Kidney epithelial cell (primary cell): ENCODE results near the gene ALKAL2. TPM values are rescaled to one million over a fixed set of nuclear protein-coding genes. Genes with fewer than 3 reads are reported as not detected.

Experiments used
- DNase-seq: peaks from one replicate; pipeline ENCODE4 v3.0.0-alpha.2; 2010; ENCODE audit warnings: low read depth
- H3K27me3 ChIP-seq: 2 replicates; pipeline ENCODE4 v1.6.0; 2011; ENCODE audit warnings: low read length; ENCODE audit not compliant: control insufficient read depth, insufficient read depth
- H3K36me3 ChIP-seq: 2 replicates; pipeline ENCODE4 v1.5.1; 2011; ENCODE audit warnings: low read length; ENCODE audit not compliant: control insufficient read depth, insufficient read depth
- H3K4me3 ChIP-seq: 2 replicates; pipeline ENCODE4 v1.5.1; 2011; ENCODE audit warnings: low read depth, mild to moderate bottlenecking, control low read depth, low read length
- total RNA-seq: library from RNA; depleted of rRNA; stranded (reverse); fragments of >200 nt; gene quantifications from 2 replicates; pipeline ENCODE4 v1.2.3, GENCODE V29; 2015
- TF ChIP-seq, protein P1 (sequence below): IDR thresholded peaks from 2 replicates; pipeline ENCODE4 v1.5.1; 2011; ENCODE audit warnings: mild to moderate bottlenecking, moderate library complexity, low read length, control low read depth, inconsistent platforms; ENCODE audit not compliant: insufficient read depth, poor library complexity, severe bottlenecking

Gene ALKAL2
- total RNA-seq, 1 donor from 2014 or later: 2.5 TPM

- Histone ChIP-seq H3K4me3 (no peak overlapping the region), H3K27me3 (peaks cover 20% of the 10 kb centered on the region), H3K36me3 (no peaks in the 10 kb centered on the region)
- no peak for DNase-seq
- TF ChIP-seq, protein P1, sequence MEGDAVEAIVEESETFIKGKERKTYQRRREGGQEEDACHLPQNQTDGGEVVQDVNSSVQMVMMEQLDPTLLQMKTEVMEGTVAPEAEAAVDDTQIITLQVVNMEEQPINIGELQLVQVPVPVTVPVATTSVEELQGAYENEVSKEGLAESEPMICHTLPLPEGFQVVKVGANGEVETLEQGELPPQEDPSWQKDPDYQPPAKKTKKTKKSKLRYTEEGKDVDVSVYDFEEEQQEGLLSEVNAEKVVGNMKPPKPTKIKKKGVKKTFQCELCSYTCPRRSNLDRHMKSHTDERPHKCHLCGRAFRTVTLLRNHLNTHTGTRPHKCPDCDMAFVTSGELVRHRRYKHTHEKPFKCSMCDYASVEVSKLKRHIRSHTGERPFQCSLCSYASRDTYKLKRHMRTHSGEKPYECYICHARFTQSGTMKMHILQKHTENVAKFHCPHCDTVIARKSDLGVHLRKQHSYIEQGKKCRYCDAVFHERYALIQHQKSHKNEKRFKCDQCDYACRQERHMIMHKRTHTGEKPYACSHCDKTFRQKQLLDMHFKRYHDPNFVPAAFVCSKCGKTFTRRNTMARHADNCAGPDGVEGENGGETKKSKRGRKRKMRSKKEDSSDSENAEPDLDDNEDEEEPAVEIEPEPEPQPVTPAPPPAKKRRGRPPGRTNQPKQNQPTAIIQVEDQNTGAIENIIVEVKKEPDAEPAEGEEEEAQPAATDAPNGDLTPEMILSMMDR: no peak
Observed at GRCh38 chr2:284896-285492, 2.9 kb downstream of the ALKAL2 start.

DNA sequence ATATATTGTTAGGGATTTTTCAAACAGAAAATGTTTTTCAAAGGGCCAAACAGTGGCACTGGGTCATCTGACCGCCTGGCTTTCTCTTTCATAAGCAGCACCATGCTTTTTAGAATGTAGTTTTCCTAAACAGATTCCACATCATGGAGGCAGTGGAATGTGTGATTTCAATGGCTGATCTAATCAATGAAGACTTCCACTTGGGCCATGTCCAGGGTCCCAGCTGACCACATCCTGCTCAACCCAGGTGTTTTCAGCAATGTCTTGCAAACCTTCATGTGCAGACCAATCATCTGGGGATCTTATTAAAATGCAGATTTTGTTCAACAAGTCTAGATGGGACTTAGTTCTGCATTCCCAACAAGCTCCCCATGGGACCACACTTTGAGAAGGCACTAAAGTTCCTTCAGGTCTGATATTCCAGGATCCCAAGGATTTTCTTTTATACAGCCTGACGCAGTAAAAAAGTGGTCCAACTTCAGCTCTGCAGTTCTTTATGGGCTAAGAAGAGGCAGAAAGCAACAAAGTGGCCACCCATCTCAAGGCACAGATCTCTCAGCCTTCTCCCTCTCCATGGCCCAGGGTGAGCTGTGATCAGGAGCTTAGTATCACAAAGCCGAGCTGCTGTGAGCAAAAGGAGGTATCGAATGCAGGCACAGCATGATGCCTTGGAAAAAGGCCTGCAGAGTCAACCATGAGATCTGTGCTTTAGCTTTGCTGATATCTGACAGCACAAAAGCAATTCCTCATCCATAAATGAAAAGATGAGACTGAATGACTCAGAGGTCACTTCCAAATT is 3.7 kb downstream of the ALKAL2 start:
- H3K27me3 ChIP-seq: peaks cover 12% of the 10 kb centered on the region
- no peak for DNase-seq
- TF ChIP-seq, protein P1: no peak
- no peaks in the 10 kb centered on the region for H3K36me3 ChIP-seq
- H3K4me3 ChIP-seq: no peak overlapping the region

DNA sequence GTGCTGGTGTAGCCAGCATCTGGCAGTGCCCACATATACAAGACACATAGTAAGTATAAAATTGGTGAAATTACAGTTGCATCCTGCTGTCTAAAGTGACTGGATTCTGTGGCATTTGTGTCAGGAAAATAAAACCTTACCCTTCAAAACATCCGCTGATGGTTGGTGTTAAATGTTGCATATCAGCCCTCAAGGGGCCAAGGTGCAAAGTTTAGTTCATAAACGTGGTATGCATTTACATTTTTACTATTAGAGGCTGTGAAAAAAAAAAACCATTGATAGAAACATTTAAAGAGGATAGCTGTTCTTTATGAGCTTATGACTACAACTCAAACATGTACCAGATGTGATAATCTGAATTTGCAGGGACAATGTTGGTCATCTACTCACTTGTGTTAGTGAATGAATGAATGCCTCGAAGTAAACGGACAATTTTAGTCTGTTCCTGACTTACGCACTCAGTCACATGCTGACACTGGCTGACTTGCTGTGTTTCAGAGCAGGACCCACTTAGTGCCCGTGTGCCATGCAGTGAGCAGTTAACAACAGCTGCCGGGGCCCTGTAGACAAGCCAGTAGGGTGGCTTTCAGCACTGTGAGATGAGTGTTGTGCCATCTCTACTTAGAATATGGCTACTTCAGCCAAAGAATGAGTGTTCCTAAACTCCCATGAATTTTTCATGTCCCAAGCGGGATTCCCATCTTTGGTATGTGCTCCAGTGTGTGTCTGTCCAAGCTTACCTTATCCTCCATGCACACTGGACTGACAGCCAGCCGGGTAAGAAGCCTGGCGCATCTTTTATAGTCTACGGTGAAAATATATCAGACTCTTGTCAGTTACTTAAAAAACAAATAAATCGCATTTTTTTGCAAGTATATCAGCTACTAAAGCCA is 5.3 kb downstream of the ALKAL2 start:
- DNase-seq: no peak
- H3K36me3 ChIP-seq: no peaks in the 10 kb centered on the region
- no peak overlapping the region for H3K4me3 ChIP-seq
- TF ChIP-seq, protein P1: no peak
- peaks cover 6% of the 10 kb centered on the region for H3K27me3 ChIP-seq

DNA sequence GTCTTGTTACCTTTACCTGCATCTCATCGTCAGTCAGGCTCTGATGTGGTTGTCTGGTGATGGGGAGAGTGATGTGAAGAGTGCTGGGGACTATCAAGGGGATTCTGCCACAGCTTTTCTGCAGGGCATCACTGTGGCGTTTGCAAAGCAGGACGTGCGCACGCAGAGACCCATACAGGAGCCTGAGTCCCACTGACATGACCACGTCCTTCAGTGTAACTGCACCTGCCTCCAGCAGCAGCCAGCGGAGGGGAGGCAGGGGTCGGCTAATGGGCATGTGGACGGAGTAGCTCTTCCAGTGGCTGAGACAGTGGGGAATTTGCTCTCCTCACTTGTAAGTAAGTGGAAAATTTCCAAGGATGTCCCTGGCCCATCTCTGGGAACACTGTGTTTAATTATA is 6.5 kb downstream of the ALKAL2 start:
- TF ChIP-seq, protein P1: no peak
- no peak for DNase-seq
- no peaks in the 10 kb centered on the region for H3K27me3 ChIP-seq
- H3K4me3 ChIP-seq: no peak overlapping the region
- H3K36me3 ChIP-seq: peaks cover 2% of the 10 kb centered on the region

- no peak overlapping the region for H3K4me3 ChIP-seq
- H3K36me3 ChIP-seq: peaks cover 2% of the 10 kb centered on the region
- H3K27me3 ChIP-seq: no peaks in the 10 kb centered on the region
- TF ChIP-seq, protein P1: no peak
- no peak for DNase-seq
Observed at GRCh38 chr2:280650-281110, 7.2 kb downstream of the ALKAL2 start.
